HepG2 (cell line): ENCODE results near the gene MRPS34. TPM values are rescaled to one million over a fixed set of nuclear protein-coding genes. Genes with fewer than 3 reads are reported as not detected.

Source experiments
- EP300 ChIP-seq, 3 experiments: sonication (generic) in 1 of 3; formaldehyde crosslinking in 1 of 3; IDR thresholded peaks; 2 replicates each; pipeline versions ENCODE4 v1.5.1 to v1.6.1; 2011 to 2020; ENCODE audit warnings: low read depth in 2 of 3, low read length in 2 of 3, borderline replicate concordance in 1 of 3, improper control_type of control experiment in 1 of 3, mild to moderate bottlenecking in 1 of 3, missing genetic modification reagents in 1 of 3, moderate library complexity in 1 of 3
- HDAC2 ChIP-seq: sonication (generic); formaldehyde crosslinking; IDR thresholded peaks from 2 replicates; pipeline ENCODE4 v1.4.0; 2020; ENCODE audit warnings: missing genetic modification reagents
- HMGXB4 ChIP-seq, 2 experiments: sonication (generic) in 1 of 2; formaldehyde crosslinking in 1 of 2; IDR thresholded peaks; 2 replicates each; pipeline versions ENCODE4 v1.4.0 to v1.6.1; 2018 to 2020; ENCODE audit warnings: missing genetic modification reagents in 2 of 2, borderline replicate concordance in 1 of 2, low read depth in 1 of 2, mild to moderate bottlenecking in 1 of 2, missing biosample characterization in 1 of 2
- JUNB ChIP-seq: sonication (generic); formaldehyde crosslinking; IDR thresholded peaks from 2 replicates; pipeline ENCODE4 v1.8.0; 2022; ENCODE audit warnings: missing genetic modification reagents, mild to moderate bottlenecking, borderline replicate concordance
- MED13 ChIP-seq: sonication (generic); formaldehyde crosslinking; IDR thresholded peaks from 2 replicates; pipeline ENCODE4 v1.5.0; 2020; ENCODE audit warnings: missing genetic modification reagents
- MEF2D ChIP-seq: sonication (generic); formaldehyde crosslinking; IDR thresholded peaks from 2 replicates; pipeline ENCODE4 v1.5.1; 2020; ENCODE audit warnings: mild to moderate bottlenecking, missing genetic modification reagents
- NBN ChIP-seq: fragments of 450-650 bp; conservative IDR thresholded peaks from 2 replicates; pipeline ENCODE4 v1.6.1; 2017
- NFIB ChIP-seq: sonication (generic); formaldehyde crosslinking; IDR thresholded peaks from 2 replicates; pipeline ENCODE4 v1.9.0; 2021; ENCODE audit warnings: missing genetic modification reagents, mild to moderate bottlenecking, borderline replicate concordance
- PAX8 ChIP-seq: sonication (generic); formaldehyde crosslinking; IDR thresholded peaks from 2 replicates; pipeline ENCODE4 v1.8.0; 2022; ENCODE audit warnings: mild to moderate bottlenecking, missing genetic modification reagents, borderline replicate concordance
- POLR2G ChIP-seq: fragments of 200-400 bp; formaldehyde crosslinking; IDR thresholded peaks from 2 replicates; pipeline ENCODE4 v1.6.1; 2018; ENCODE audit warnings: mild to moderate bottlenecking, low read depth, low read length, moderate library complexity
- PRDM4 ChIP-seq: sonication (generic); formaldehyde crosslinking; IDR thresholded peaks from 2 replicates; pipeline ENCODE4 v1.9.0; 2021; ENCODE audit warnings: missing genetic modification reagents, borderline replicate concordance
- RXRA ChIP-seq: sonication (generic); formaldehyde crosslinking; IDR thresholded peaks from 2 replicates; pipeline ENCODE4 v1.5.1; 2020; ENCODE audit warnings: missing genetic modification reagents
- TAF1 ChIP-seq: sonication (generic); formaldehyde crosslinking; IDR thresholded peaks from 2 replicates; pipeline ENCODE4 v1.4.0; 2020; ENCODE audit warnings: missing genetic modification reagents
- TCF7L2 ChIP-seq: IDR thresholded peaks from 2 replicates; pipeline ENCODE4 v1.6.1; 2011; ENCODE audit warnings: mild to moderate bottlenecking, low read depth, low read length, moderate library complexity
- THRA ChIP-seq: sonication (generic); formaldehyde crosslinking; IDR thresholded peaks from 2 replicates; pipeline ENCODE4 v1.4.0; 2020; ENCODE audit warnings: missing genetic modification reagents, borderline replicate concordance
- ZNF597 ChIP-seq: sonication (generic); formaldehyde crosslinking; IDR thresholded peaks from 2 replicates; pipeline ENCODE4 v1.5.0; 2020; ENCODE audit warnings: missing genetic modification reagents
- ZNF619 ChIP-seq: sonication (generic); formaldehyde crosslinking; IDR thresholded peaks from 2 replicates; pipeline ENCODE4 v1.4.0; 2020; ENCODE audit warnings: mild to moderate bottlenecking, missing genetic modification reagents
- ZNF720 ChIP-seq: sonication (generic); formaldehyde crosslinking; IDR thresholded peaks from 2 replicates; pipeline ENCODE4 v1.4.0; 2020; ENCODE audit warnings: missing genetic modification reagents
- ZNF816 ChIP-seq: sonication (generic); formaldehyde crosslinking; IDR thresholded peaks from 2 replicates; pipeline ENCODE4 v1.8.0; 2022; ENCODE audit warnings: missing genetic modification reagents, mild to moderate bottlenecking, borderline replicate concordance
- ZSCAN20 ChIP-seq: sonication (generic); formaldehyde crosslinking; IDR thresholded peaks from 2 replicates; pipeline ENCODE4 v1.4.0; 2020; ENCODE audit warnings: missing genetic modification reagents, mild to moderate bottlenecking, borderline replicate concordance
- polyA plus RNA-seq, 8 experiments: library from polyadenylated mRNA; depleted of rRNA in 3 of 8; stranded (reverse) in 7 of 8; unstranded in 1 of 8; fragments of >200 nt; fragmentation: Illumina TruSeq in 4 of 8; extraction: Trizol in 4 of 8; gene quantifications; 2 replicates each; pipeline versions ENCODE4 v1.2.1 to v1.2.3, GENCODE V29; 2011 to 2016; ENCODE audit warnings: low read depth in 4 of 8, missing spikeins in 1 of 8, mixed read lengths in 1 of 8; ENCODE audit not compliant: insufficient read depth in 1 of 8
- total RNA-seq, 5 experiments: library from RNA; depleted of rRNA; stranded (reverse); fragments of >200 nt; fragmentation: Illumina TruSeq; extraction: Trizol; gene quantifications; 2 replicates each; pipeline ENCODE4 v1.2.3, GENCODE V29; 2016; ENCODE audit warnings: low read depth in 1 of 5

MRPS34 gene
- total and polyA plus RNA-seq, 2 of the 13 experiments (the other 11 are each of a cell fraction or from before 2014, with no cell fraction given): 63.5 to 131 TPM

- TF ChIP-seq ZNF720 (no peak), ZNF619 (CRISPR knock-in tag) (no peak), PRDM4 (CRISPR knock-in tag) (no peak), HMGXB4 (CRISPR knock-in tag; IDR thresholded peaks at IDR 0.05; ENCODE audit: borderline replicate concordance in 1 of 2, low read depth in 1 of 2) (peak; percentile 81 to 86), EP300 (IDR thresholded peaks at IDR 0.05; ENCODE audit: low read depth in 2 of 2, low read length in 2 of 2) (no peak), EP300 (CRISPR knock-in tag; IDR thresholded peaks at IDR 0.05; ENCODE audit: borderline replicate concordance) (no peak), ZNF597 (no peak), NFIB (CRISPR knock-in tag) (no peak), TAF1 (CRISPR knock-in tag) (no peak), ZNF816 (CRISPR knock-in tag) (no peak), TCF7L2 (no peak), MEF2D (CRISPR knock-in tag) (no peak), PAX8 (CRISPR knock-in tag) (no peak), HDAC2 (CRISPR knock-in tag) (peak; percentile 52; the same call in 1 of the 2 replicates), NBN (no peak), THRA (CRISPR knock-in tag) (0 out of 2 replicates have a peak, but pooled peaks have one; percentile 28), JUNB (no peak), ZSCAN20 (CRISPR knock-in tag) (0 out of 2 replicates have a peak, but pooled peaks have one; percentile 33), POLR2G (no peak), MED13 (no peak), RXRA (CRISPR knock-in tag) (peak; percentile 35; the same call in 1 of the 2 replicates)
These were observed 39.8 kb upstream of the MRPS34 start (continued) for GRCh38 chr16:1812732-1813163.
